Upper lobe of left lung (tissue), 6 donors: ENCODE measurements around the gene LRRC61. TPM values are rescaled to one million over a fixed set of nuclear protein-coding genes. Genes with fewer than 3 reads are reported as not detected.
"Not testable (repeated sequence)": the region's sequence is repeated elsewhere in the genome, so short reads cannot be mapped to it uniquely, and the experiment has no call there.

Experiments
- ATAC-seq, 2 donors: fragments of 200-7000 bp; cut with Tn5 transposase; one replicate each; pipeline ENCODE4 v1.9.1; 2022; ENCODE audit warnings: mild to moderate bottlenecking in 2 of 2, moderate library complexity in 2 of 2; ENCODE audit not compliant: low FRiP score in 2 of 2
- DNase-seq, 2 donors: peaks; one replicate each; pipeline ENCODE4 v3.0.0-alpha.2; 2019 to 2020
- H3K27ac ChIP-seq, 4 donors: fragments of 200-600 bp; sonication (generic); one replicate each; pipeline ENCODE4 v1.5.1; 2016 to 2019
- H3K27me3 ChIP-seq, 4 donors: fragments of 200-600 bp; sonication (generic); one replicate each; pipeline ENCODE4 v1.5.1; 2017 to 2019
- H3K36me3 ChIP-seq, 4 donors: fragments of 200-600 bp; sonication (generic); one replicate each; pipeline ENCODE4 v1.5.1; 2016 to 2019
- H3K4me1 ChIP-seq, 4 donors: fragments of 200-600 bp; sonication (generic); one replicate each; pipeline ENCODE4 v1.5.1; 2018 to 2019
- H3K4me3 ChIP-seq, 4 donors: fragments of 200-600 bp; sonication (generic); one replicate each; pipeline ENCODE4 v1.5.1; 2017 to 2019; ENCODE audit warnings: mild to moderate bottlenecking in 2 of 4, moderate library complexity in 1 of 4
- H3K9me3 ChIP-seq, 4 donors: fragments of 200-600 bp; sonication (generic); one replicate each; pipeline ENCODE4 v1.5.1; 2018 to 2019
- WGBS, 2 donors: methylation state at CpG; one replicate each; pipeline ENCODE4 v1.1.5; 2017 to 2018; 5-methylcytosine and 5-hydroxymethylcytosine counted together
- total RNA-seq, 6 donors: library from RNA; depleted of rRNA in 4 of 6; stranded (reverse); fragments of >200 nt in 4 of 6; gene quantifications; one replicate each; pipeline versions ENCODE4 v1.1.0 to v1.2.1, GENCODE V29; 2016 to 2021
- TF ChIP-seq, protein P1 (sequence below), 6 experiments: fragments of 450-650 bp in 4 of 6; fragments of 200-600 bp in 2 of 6; sonication (generic) in 2 of 6; IDR thresholded peaks; one replicate each; pipeline ENCODE4 v1.5.1; 2016 to 2019; ENCODE audit warnings: antibody characterized with exemption in 6 of 6
- donor health status: DM: no; HTN: no; CAD: no; lungs with moderate emphysema.
- donor health status: DM: no; HTN: yes; CAD: no; lungs with severe emphysema.

The LRRC61 gene
- total RNA-seq, 6 donors from 2014 or later, result 15.4 to 31.4 (median 19.2) TPM

DNA sequence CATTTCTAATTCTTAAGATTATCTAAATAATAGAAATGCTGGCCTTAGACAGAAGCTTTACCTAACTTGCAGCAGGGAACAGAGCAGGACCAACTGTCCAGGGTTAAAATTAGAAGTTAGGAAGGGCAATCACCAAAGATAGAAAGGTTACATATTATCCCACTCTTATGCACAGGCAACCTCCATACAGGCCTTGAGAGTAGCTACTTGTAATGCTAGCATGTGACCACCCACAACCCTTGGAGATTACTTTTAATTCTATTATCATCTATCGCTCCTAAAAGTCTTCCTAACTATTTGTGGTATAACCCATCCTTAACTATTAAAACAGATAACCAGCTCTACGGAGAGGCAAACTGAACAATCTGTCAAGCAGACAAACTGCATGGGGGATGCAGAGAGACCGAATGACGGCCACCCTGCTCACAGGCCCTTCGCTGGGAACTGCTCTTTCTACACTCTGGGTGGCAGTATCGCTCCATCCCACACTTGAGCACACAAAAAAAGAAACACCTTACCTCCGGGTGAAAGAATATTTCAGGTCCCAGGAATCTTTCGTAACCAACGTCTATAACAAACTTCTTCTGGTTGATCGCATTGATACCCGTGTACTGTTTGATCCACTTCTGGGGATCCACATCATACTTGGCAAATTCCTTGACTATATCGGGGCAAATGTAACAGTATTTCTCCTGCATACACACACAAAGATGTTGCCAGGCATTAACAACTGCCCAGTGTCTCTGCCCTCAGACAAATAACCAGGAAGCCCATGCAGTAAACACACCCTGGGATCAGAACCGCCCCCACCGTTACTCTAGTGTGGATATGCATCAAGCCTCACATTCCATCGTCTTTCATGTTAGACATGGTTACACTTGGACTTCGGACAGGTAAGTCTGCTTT lies 37.1 kb upstream of the LRRC61 start:
- TF ChIP-seq, protein P1, sequence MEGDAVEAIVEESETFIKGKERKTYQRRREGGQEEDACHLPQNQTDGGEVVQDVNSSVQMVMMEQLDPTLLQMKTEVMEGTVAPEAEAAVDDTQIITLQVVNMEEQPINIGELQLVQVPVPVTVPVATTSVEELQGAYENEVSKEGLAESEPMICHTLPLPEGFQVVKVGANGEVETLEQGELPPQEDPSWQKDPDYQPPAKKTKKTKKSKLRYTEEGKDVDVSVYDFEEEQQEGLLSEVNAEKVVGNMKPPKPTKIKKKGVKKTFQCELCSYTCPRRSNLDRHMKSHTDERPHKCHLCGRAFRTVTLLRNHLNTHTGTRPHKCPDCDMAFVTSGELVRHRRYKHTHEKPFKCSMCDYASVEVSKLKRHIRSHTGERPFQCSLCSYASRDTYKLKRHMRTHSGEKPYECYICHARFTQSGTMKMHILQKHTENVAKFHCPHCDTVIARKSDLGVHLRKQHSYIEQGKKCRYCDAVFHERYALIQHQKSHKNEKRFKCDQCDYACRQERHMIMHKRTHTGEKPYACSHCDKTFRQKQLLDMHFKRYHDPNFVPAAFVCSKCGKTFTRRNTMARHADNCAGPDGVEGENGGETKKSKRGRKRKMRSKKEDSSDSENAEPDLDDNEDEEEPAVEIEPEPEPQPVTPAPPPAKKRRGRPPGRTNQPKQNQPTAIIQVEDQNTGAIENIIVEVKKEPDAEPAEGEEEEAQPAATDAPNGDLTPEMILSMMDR (IDR thresholded peaks at IDR 0.05), result peak in 5 of 6 experiments; percentile 42 to 80 (median 59)
- H3K36me3 ChIP-seq, H3K4me3 ChIP-seq, H3K9me3 ChIP-seq, H3K27me3 ChIP-seq, H3K4me1 ChIP-seq, DNase-seq, H3K27ac ChIP-seq: not testable (repeated sequence)
- peak; percentile 82 to 85 for ATAC-seq
- WGBS, 2 donors, result 32 to 34% methylated on average over 15 of the region's 16 CpGs

DNA sequence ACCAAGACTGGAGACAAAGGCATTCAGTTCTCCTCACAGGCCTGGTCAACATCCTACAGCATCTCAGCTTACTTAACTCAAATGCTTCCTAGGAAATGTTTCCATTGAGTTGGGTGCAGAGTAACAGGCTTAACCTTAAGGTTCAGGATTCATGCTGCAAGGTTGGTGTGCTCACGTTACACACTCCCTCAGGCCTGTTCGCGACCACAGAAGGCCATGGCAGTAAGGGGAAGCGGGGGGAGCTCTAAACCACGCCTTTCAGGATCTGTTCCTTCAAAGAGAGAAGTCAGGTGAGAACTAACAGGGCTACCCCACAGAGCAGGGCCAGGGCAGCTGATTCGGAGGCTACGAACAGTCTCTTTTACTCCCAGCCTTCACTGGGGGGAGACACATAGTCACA lies 35.3 kb upstream of the LRRC61 start:
- not testable (repeated sequence) for H3K9me3 ChIP-seq, DNase-seq, H3K36me3 ChIP-seq, H3K27ac ChIP-seq, H3K4me1 ChIP-seq, H3K27me3 ChIP-seq, H3K4me3 ChIP-seq, ATAC-seq
- WGBS, 2 donors, result 66 to 84% methylated on average over 7 of the region's 7 CpGs

DNA sequence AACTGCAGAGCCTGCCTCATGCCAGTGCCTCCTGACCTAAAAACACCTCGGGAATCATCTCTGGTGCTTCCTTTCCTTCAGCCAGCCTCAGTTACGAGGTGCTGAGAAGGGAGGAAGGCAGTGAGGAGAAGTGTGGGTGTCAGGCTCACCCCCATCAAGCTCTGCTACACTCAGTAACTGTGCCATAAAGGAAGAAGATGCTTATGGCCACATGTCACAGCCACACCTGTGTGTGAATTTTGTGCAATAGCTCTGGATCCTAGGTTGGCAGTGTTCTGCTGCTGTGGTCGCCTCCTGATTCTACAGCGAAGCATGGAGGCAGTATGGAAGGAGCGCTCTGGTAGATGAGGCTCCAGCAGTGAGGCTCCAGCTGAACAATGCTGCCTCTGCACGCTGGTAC lies 34.3 kb upstream of the LRRC61 start:
- not testable (repeated sequence) for H3K27ac ChIP-seq, H3K4me3 ChIP-seq, H3K36me3 ChIP-seq, DNase-seq, H3K27me3 ChIP-seq, H3K9me3 ChIP-seq, H3K4me1 ChIP-seq, ATAC-seq
- WGBS, 2 donors, result 83 to 94% methylated on average over 6 of the region's 6 CpGs

DNA sequence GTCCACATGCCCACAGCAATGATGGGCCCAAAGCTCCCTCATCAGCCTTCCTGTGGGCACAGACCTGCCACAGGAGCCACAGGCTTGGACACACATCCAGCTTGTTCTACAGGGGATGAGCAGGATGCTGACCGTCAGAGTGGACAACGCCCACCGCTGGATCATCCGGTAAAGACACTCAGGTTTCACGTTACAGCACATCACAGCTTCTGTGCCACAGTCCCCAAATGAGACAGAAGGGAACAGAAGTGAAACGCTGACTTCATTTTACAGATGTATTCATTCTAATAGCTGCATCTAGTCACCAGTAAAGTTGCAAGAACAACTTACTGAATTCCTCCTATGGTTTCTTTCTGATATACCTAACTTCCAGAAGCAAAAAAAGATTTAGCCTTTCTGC lies 32.8 kb upstream of the LRRC61 start:
- H3K27ac ChIP-seq, DNase-seq, H3K9me3 ChIP-seq, H3K4me1 ChIP-seq, H3K36me3 ChIP-seq, H3K27me3 ChIP-seq, ATAC-seq, H3K4me3 ChIP-seq: not testable (repeated sequence)
- 60 to 75% methylated on average over 5 to 6 of the region's 6 CpGs for WGBS, 2 donors

DNA sequence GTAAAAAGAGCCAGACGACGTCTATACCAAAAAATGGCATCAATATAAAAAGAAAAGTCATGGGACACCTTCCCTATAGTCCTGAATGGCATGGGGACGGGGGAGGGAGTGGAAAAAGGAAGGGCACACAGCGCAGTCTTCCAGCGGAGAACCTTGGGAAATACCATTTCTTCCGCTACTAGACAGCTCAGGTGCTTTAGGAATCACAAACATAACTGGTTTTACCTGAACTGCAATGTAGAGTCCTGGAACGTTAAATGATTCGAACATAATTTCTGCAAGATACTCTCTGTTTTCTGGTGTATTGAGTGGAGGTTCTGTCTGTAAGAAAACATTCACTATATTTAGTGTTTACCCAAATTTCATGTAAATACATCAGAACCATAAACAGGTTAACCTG lies 28.1 kb upstream of the LRRC61 start:
- H3K4me3 ChIP-seq, H3K27me3 ChIP-seq, H3K4me1 ChIP-seq, H3K36me3 ChIP-seq, DNase-seq, H3K9me3 ChIP-seq, H3K27ac ChIP-seq: not testable (repeated sequence)
- WGBS, 2 donors, result 67 to 69% methylated on average over 8 of the region's 8 CpGs
- peak; percentile 14 to 45 for ATAC-seq

DNA sequence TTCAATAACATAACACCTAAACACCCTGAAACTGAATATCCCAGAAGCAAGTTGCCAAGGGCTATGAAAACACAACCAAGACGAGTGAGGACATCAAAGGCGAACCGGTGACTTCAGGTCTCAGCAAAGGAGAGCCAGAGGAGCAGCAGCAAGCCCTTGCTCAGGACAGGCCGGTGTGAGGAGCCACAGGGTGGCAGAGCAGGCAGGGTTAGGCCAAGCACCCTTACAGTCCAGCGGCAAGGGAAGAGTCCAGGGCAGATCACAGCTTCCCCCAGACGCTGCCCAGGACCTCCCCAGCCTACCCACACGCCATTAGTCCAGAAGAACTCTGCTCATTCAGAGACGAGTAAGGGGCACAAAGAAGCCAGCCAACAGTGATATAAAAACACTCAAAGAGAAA lies 27.5 kb upstream of the LRRC61 start:
- not testable (repeated sequence) for H3K9me3 ChIP-seq, H3K4me1 ChIP-seq, H3K36me3 ChIP-seq, H3K4me3 ChIP-seq, H3K27me3 ChIP-seq, DNase-seq, H3K27ac ChIP-seq
- 59% methylated on average over 3 of the region's 8 CpGs; no CpG with 5 or more reads in 1 of the 2 donors for WGBS, 2 donors
- peak; percentile 56 to 82 for ATAC-seq

DNA sequence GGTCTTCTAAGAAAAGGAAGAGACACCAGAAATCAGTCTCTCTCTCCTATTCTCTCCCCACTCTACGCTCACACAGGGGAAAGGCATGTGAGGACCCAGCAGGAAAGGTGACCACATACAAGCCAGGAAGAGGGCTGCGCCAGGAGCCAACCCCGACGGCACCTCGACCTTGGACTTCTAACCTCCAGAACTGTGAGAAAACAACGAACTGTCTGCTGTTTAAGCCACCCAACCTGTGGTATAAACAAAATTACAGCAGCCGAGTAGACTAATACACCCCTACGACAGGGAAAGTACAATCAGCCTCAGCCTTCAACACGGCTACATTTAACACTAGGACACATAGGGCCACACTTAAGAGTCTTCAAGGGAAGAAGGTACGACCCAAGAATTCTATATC lies 26.4 kb upstream of the LRRC61 start:
- ATAC-seq, H3K27me3 ChIP-seq, H3K9me3 ChIP-seq, H3K4me1 ChIP-seq, H3K4me3 ChIP-seq, H3K27ac ChIP-seq, DNase-seq, H3K36me3 ChIP-seq: not testable (repeated sequence)
- WGBS, 2 donors, result 79 to 82% methylated on average over 5 to 8 of the region's 10 CpGs

DNA sequence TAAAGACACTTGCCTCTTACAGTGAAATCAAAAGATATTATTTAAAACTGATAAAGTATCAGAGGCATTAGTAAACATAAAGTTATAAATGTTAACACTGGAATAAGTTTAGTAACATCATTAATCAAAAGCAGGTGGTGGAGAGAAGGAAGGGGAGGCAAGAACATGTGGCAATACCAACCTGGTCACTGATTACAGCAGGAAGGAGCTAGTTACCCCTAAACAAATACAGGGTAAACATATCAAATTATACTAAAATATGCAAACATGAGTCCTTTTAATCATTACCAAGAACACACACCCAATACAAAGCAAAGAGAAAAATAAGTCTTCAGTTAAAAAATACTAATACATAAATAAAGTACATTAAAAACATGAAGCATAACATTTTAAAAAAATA lies 25.2 kb upstream of the LRRC61 start:
- not testable (repeated sequence) for H3K27ac ChIP-seq, H3K4me1 ChIP-seq, H3K4me3 ChIP-seq, DNase-seq, H3K36me3 ChIP-seq, H3K27me3 ChIP-seq, H3K9me3 ChIP-seq, ATAC-seq

DNA sequence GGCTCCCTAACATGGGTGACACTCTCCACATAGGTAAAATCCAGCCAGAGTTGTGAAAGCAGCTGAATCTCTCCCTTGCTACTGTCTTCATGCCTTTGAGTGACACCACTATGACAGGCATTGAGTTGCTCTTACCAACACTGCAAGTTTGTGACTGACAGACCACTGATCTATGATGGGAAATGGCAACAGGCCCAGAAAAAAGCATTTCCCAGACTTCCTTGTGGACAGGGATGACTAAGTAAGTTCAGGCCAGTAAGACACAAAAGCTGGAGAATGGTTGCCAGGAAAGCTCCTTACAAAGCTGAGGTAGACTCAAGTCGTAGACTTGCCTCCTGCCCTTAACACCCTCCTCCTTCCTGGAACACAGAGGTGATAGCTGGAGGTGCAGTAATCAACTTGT lies 20.2 kb upstream of the LRRC61 start:
- not testable (repeated sequence) for H3K4me3 ChIP-seq, H3K27ac ChIP-seq, DNase-seq, H3K27me3 ChIP-seq, H3K36me3 ChIP-seq, H3K4me1 ChIP-seq, H3K9me3 ChIP-seq, ATAC-seq
- 36 to 40% methylated on average over 1 of the region's 1 CpG for WGBS, 2 donors

DNA sequence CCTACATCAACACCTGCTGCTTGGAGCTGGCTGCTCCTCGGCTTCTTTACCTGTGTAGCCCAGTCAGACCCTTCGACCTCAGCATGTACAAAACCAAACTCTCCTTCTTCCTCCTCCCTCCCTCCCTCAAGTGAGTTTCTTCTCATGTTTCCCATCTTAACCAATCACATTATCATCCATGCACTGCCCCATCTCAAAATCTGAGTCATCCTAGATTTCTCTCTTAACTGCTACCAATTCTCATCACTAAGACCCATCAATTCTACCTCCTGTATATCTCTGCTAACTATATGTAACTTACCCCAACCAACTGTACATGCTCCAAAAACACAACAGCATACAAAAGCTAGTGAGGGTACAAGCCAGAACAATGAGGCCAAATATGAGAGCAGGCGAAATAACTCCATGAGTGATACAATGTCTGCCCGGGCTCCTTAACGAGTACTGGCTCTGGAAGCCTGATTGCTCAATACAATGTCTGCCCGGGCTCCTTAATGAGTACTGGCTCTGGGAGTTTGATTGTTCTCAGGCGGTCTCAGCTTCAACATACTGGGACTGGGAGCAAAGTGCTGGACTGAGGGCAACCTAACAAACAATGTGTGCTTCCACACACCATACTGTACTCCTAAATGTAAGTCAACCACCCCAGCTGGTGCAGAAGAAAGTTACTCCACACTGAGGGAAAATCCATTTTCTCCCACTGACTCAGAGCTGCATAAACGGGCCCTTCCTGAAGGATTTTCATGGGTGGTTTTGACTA lies 18.5 kb upstream of the LRRC61 start:
- not testable (repeated sequence) for H3K9me3 ChIP-seq, H3K4me3 ChIP-seq, H3K4me1 ChIP-seq, H3K27me3 ChIP-seq, H3K36me3 ChIP-seq
- peak overlapping the region in 2 of 4 donors; percentile 30 to 32 for H3K27ac ChIP-seq
- DNase-seq (peak in 1 of 2 donors; percentile 46), ATAC-seq (peak; percentile 77 to 84)
- WGBS, 2 donors, result 66 to 78% methylated on average over 3 to 6 of the region's 8 CpGs

DNA sequence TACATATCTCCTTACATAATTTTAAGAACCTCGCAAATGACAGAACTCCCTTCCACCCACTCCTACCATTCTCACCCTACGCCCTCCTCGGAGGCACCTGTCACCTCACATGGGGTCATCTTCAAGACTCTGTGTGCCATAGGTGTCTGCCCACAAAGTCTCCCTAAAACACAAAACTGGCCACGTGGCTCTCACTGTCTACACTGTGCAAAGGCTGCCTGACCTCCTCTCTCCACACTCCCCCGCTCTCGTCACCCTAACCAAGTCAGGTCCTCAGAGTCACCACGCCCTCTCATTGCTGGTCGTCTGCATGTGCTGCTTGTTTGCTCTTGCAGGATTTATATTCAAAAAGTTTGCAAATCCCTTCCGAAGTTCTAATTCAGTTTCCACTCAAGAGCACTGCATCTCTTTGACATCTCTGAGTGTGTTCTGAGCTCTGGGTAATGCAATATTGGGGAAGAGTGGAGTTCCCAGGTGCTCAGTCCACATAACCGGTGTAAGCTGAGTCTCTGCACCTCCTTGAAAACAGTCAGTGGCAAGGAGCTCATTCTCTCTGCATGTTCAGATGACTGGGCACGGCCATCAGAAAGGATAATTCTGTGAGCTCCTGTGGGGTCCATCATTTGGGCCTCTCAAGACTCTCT lies 17.8 kb upstream of the LRRC61 start:
- not testable (repeated sequence) for H3K36me3 ChIP-seq, H3K4me1 ChIP-seq, H3K4me3 ChIP-seq, H3K27me3 ChIP-seq, H3K9me3 ChIP-seq
- DNase-seq, result peak in 1 of 2 donors; percentile 38
- 66 to 76% methylated on average over 9 to 11 of the region's 11 CpGs for WGBS, 2 donors
- peak; percentile 26 to 76 for ATAC-seq
- peak overlapping the region in 2 of 4 donors; percentile 30 to 32 for H3K27ac ChIP-seq

DNA sequence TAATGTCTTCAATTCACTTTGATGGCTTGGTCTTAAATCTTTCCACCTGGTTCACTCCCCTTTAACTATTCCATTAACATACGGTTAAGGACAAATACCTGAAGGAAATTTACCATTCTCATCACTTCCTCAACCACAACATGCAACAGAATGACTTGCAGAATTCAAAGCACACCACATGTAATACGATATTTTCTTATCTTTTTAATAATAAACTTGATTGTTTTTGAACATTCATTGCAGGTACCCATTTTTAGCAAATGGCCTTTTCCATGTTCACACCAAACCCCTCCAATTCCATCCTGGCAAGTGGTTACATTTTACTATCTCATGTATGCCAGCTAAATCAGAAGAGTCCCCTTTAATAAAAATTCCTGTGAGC lies 17.3 kb upstream of the LRRC61 start:
- WGBS, 2 donors, result 33 to 49% methylated on average over 2 of the region's 2 CpGs
- H3K36me3 ChIP-seq, DNase-seq, ATAC-seq, H3K9me3 ChIP-seq, H3K27me3 ChIP-seq, H3K4me1 ChIP-seq, H3K4me3 ChIP-seq, H3K27ac ChIP-seq: not testable (repeated sequence)
